Neural cell (in vitro differentiated cells): ENCODE measurements around the gene ST3GAL5. TPM values are rescaled to one million over a fixed set of nuclear protein-coding genes. Genes with fewer than 3 reads are reported as not detected.

ENCODE experiments used
- H2AFZ ChIP-seq: fragments of 200-600, 300-800 bp; sonication (generic), shearing (Covaris generic); 2 replicates; pipeline ENCODE4 v1.6.0; 2014; ENCODE audit warnings: low read depth, mild to moderate bottlenecking, antibody characterized with exemption, low read length, moderate library complexity
- H3F3A ChIP-seq: fragments of 200-600 bp; shearing (Covaris generic); 2 replicates; pipeline ENCODE4 v1.6.1; 2016; ENCODE audit warnings: mild to moderate bottlenecking, moderate library complexity, mixed read lengths, antibody characterized with exemption, low read length; ENCODE audit not compliant: insufficient read depth, poor library complexity, severe bottlenecking
- H3K27ac ChIP-seq: fragments of 200-600, 300-800 bp; sonication (generic), shearing (Covaris generic); 2 replicates; pipeline ENCODE4 v1.5.1; 2014; ENCODE audit warnings: mild to moderate bottlenecking, low read length, moderate library complexity
- H3K27me3 ChIP-seq: fragments of 300-800, 200-600 bp; sonication (generic), shearing (Covaris generic); 2 replicates; pipeline ENCODE4 v1.6.0; 2014; ENCODE audit warnings: mild to moderate bottlenecking, low read depth, low read length, moderate library complexity; ENCODE audit not compliant: insufficient read depth
- H3K36me3 ChIP-seq: fragments of 300-800, 200-600 bp; sonication (generic), shearing (Covaris generic); 2 replicates; pipeline ENCODE4 v1.5.1; 2014; ENCODE audit warnings: mild to moderate bottlenecking, antibody characterized with exemption, low read length, moderate library complexity; ENCODE audit not compliant: insufficient read depth
- H3K4me2 ChIP-seq: fragments of 300-800, 200-600 bp; sonication (generic), shearing (Covaris generic); 2 replicates; pipeline ENCODE4 v1.6.0; 2014; ENCODE audit warnings: mild to moderate bottlenecking, low read length
- H3K4me3 ChIP-seq: fragments of 300-800, 200-600 bp; sonication (generic), shearing (Covaris generic); 2 replicates; pipeline ENCODE4 v1.5.1; 2014; ENCODE audit warnings: mild to moderate bottlenecking, low read length, moderate library complexity
- H3K79me2 ChIP-seq: fragments of 200-600 bp; shearing (Covaris generic); replicated peaks from 2 replicates; pipeline ENCODE4 v1.6.0; 2014; ENCODE audit warnings: mild to moderate bottlenecking, low read length, moderate library complexity; ENCODE audit not compliant: insufficient read depth
- H3K9ac ChIP-seq: fragments of 300-800, 200-600 bp; sonication (generic), shearing (Covaris generic); 2 replicates; pipeline ENCODE4 v1.6.1; 2016; ENCODE audit warnings: mild to moderate bottlenecking, low read length, mixed read lengths
- H3K9me2 ChIP-seq: fragments of 200-600 bp; shearing (Covaris generic); 2 replicates; pipeline ENCODE4 v1.6.1; 2016; ENCODE audit warnings: mild to moderate bottlenecking, low read length, mixed read lengths; ENCODE audit not compliant: insufficient read depth
- H3K9me3 ChIP-seq: fragments of 200-600, 300-800 bp; sonication (generic), shearing (Covaris generic); 2 replicates; pipeline ENCODE4 v1.6.1; 2016; ENCODE audit warnings: mild to moderate bottlenecking, mixed run types, low read length, moderate library complexity, mixed read lengths
- H4K20me1 ChIP-seq: fragments of 200-600 bp; shearing (Covaris generic); 2 replicates; pipeline ENCODE4 v1.6.1; 2016; ENCODE audit warnings: mild to moderate bottlenecking, mixed run types; ENCODE audit not compliant: insufficient read depth
- CTCF ChIP-seq: fragments of 450-650 bp; IDR thresholded peaks from 2 replicates; pipeline ENCODE4 v1.5.1; 2014; ENCODE audit warnings: antibody characterized with exemption, mild to moderate bottlenecking, moderate library complexity; ENCODE audit not compliant: poor library complexity, severe bottlenecking
- EP300 ChIP-seq: fragments of 450-650 bp; conservative IDR thresholded peaks from 2 replicates; pipeline ENCODE4 v1.6.1; 2014; ENCODE audit warnings: antibody characterized with exemption, mild to moderate bottlenecking, moderate library complexity; ENCODE audit not compliant: poor library complexity, severe bottlenecking
- EZH2 ChIP-seq: fragments of 200-600, 300-800 bp; shearing (Covaris generic), sonication (generic); IDR thresholded peaks from 2 replicates; pipeline ENCODE4 v1.6.1; 2014; ENCODE audit warnings: antibody characterized with exemption, low read length, borderline replicate concordance, mild to moderate bottlenecking; ENCODE audit not compliant: insufficient read depth, poor library complexity, severe bottlenecking
- MXI1 ChIP-seq: fragments of 450-650 bp; conservative IDR thresholded peaks from 2 replicates; pipeline ENCODE4 v1.6.1; 2014; ENCODE audit warnings: antibody characterized with exemption, mild to moderate bottlenecking; ENCODE audit not compliant: poor library complexity, severe bottlenecking
- POLR2AphosphoS5 ChIP-seq: IDR thresholded peaks from 2 replicates; pipeline ENCODE4 v1.6.1; 2012
- RAD21 ChIP-seq: fragments of 450-650 bp; conservative IDR thresholded peaks from 2 replicates; pipeline ENCODE4 v1.6.1; 2014; ENCODE audit warnings: antibody characterized with exemption, mild to moderate bottlenecking, moderate library complexity
- REST ChIP-seq: IDR thresholded peaks from 2 replicates; pipeline ENCODE4 v1.6.1; 2012; ENCODE audit warnings: borderline replicate concordance
- SMC3 ChIP-seq: fragments of 450-650 bp; conservative IDR thresholded peaks from 2 replicates; pipeline ENCODE4 v1.6.1; 2014; ENCODE audit warnings: antibody characterized with exemption, mild to moderate bottlenecking, moderate library complexity; ENCODE audit not compliant: poor library complexity
- TAF1 ChIP-seq: IDR thresholded peaks from 2 replicates; pipeline ENCODE4 v1.6.1; 2012; ENCODE audit warnings: low read depth
- polyA plus RNA-seq: library from polyadenylated mRNA; depleted of rRNA; stranded (reverse); fragments of >200 nt; gene quantifications from 2 replicates; pipeline ENCODE4 v1.2.3, GENCODE V29; 2014

The ST3GAL5 gene
- polyA plus RNA-seq, 1 donor from 2014 or later, result 55.6 TPM

DNA sequence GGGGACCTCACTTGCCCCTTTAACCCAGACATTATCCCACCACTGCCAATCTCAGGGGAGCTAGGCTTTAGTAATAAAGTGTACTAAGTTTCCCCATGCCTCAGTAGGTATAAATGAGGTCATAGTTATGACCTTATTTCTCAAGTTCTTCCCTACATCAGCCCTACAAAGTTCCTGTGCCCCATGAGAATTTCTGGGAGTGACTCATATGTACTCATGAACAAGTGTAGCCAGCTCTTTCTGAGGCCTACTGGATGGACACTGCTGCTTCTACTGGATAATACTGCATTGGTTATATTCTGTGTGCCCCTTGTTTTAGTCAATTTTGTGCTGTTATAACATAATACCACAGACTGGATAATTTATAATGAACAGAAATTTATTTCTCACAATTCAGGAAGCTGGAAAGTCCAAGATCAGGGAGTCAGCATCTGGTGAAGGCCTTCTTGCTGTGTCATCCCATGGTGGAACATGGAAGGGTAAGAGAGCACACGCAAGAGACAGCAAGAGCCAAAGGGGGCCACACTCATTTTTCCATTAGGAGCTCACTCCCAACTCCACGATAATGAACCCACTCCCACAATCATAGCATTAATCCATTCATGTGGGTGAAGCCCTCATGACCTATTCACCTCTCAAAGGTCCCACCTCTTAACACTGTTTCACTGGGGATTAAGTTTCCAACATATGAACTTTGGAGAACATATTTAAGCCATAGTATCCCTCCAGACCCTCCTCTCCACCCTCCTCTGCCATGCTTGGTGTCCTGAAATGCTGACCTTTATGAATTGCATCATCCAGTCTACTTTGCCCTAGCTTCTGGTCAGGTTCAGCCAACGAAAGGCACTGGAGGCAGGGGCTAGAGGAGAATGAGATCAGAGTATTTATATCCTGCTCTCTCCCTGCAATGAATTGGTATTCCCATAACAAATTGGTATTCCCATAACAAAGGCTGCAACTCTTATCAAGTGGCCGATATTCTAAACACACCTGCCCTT lies 25.4 kb upstream of the ST3GAL5 start:
- Histone ChIP-seq H3K79me2 (no peaks in the 10 kb centered on the region), H3K9ac (no peak overlapping the region), H3F3A (no peaks in the 10 kb centered on the region)

More for the DNA sequence above, 25.4 kb upstream of the ST3GAL5 start:
- no peaks in the 10 kb centered on the region for H4K20me1 ChIP-seq
- H3K4me3 ChIP-seq, result no peak overlapping the region
- H3K9me2 ChIP-seq, result no peaks in the 10 kb centered on the region
- no peaks in the 10 kb centered on the region for H3K27me3 ChIP-seq
- no peaks in the 10 kb centered on the region for H3K36me3 ChIP-seq
- TF ChIP-seq SMC3 (no peak), POLR2AphosphoS5 (no peak), EP300 (no peak), CTCF (no peak), TAF1 (no peak), MXI1 (no peak), RAD21 (no peak), REST (no peak), EZH2 (no peak)
- no peak overlapping the region for H3K4me2 ChIP-seq
- H2AFZ ChIP-seq, result no peak overlapping the region
- no peak overlapping the region for H3K27ac ChIP-seq
- no peaks in the 10 kb centered on the region for H3K9me3 ChIP-seq
